T47D (cell line): ENCODE results near the gene TBC1D16.
A peak's percentile ranks its signal among the peaks of the same experiment; 100 is the strongest.

ENCODE experiments used
- DNase-seq, 2 experiments: peaks; one replicate each; pipeline versions ENCODE4 v3.0.0 to v3.0.0-alpha.2; 2011 to 2012; ENCODE audit warnings: low read depth in 1 of 2, low spot score in 1 of 2
- JUND ChIP-seq: IDR thresholded peaks from 2 replicates; pipeline ENCODE4 v1.6.1; 2012; ENCODE audit warnings: low read depth
- in situ Hi-C: cut with HindIII; loops from 2 replicates; pipeline ENCODE4 v1.10.0; 2016; ENCODE audit warnings: low sequenced_read_pairs, low pct_unique_long_range_greater_than_20kb

The TBC1D16 gene

DNA sequence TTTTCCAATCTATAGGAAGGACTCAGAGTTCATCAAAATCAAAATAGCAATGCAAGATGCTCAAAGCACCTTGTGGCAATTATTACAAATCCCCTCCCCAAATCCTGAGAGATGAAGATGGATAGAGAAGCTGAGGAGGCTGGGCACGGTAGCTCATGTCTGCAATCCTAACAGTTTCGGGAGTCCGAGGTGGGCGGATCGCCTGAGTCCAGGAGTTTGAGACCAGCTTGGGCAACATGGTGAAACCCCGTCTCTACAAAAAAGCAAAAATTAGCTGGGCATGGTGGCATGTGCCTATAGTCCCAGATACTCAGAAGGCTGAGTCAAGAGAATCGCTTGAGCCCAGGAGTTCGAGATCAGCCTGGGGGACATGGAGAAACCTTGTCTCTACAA lies 8.6 kb downstream of the TBC1D16 start:
- in situ Hi-C loops: no loop called here
- no peak for DNase-seq
- TF ChIP-seq JUND: no peak

DNA sequence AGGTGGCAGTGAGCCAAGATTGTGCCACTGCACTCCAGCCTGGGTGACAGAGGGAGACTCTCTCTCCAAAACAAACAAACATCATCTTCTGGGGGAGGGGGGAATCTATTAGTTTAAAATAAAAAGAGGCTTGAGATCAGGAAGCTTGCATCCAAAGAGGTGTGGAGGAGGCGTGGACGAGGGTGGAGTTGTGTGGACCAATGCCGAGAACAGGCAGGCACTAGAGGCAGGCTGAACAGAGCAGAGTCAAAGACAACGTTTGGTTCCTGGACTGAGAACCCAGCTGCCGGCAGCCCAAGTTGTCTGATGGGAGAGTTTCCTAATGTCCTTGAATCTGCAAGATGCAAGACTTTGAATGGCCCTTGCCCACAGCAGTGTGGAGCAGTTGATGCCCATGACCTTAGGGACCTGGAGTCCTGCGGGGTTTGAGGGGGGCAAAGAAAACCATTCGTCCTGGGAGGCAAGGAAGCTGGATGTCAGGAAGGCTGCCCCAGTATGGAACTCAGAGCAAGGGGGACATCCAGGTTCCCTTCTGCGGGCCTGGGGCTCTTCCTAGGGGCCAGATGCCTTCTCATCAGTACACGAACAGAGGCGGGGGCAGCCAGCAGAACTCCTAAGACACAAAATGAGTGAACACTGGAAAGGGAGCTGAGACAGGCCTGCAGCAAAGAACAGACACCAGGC lies 9.2 kb downstream of the TBC1D16 start:
- peak in 1 of 2 experiments; percentile 67 for DNase-seq
- no peak for TF ChIP-seq JUND
- in situ Hi-C loops: no loop called here

DNA sequence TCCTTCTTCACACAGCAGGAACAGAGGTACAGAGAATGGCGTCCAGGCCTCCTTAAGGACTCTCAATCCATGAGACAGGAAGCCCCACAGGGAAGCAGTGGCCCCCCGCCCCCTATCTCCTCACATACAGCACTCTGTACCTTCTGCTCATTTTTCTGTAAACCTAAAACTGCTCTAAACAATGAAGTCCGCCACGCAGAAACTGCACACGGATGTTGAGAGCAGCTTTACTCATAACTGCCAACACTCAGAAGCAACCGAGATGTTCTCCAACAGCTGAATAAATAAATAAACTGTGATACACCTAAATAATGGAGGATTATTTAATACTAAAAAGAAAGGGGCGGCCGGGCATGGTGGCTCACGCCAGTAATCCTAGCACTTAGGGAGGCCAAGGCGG lies 9.9 kb downstream of the TBC1D16 start:
- DNase-seq: no peak
- TF ChIP-seq JUND: no peak
- in situ Hi-C loops: no loop called here

DNA sequence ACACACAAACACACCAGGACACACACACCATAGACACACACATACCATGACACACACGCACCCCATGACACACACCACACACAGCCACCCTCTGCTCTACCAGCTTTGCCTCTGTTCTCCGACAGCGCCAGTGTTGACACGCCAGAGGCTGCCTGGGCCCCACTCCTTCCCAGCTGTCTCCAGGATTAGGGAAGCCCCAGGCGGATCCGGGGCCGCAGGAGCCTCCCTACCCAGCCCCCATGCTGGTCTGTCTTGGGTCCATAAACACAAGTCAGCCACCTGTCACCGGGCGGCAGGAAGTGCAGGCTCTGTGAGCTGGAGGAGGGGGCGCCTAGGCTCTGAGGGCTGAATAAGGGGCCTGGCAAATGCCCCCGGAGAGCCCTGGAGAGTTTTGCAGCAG lies 10.5 kb downstream of the TBC1D16 start:
- no peak for TF ChIP-seq JUND
- in situ Hi-C loops: no loop called here
- DNase-seq: no peak

DNA sequence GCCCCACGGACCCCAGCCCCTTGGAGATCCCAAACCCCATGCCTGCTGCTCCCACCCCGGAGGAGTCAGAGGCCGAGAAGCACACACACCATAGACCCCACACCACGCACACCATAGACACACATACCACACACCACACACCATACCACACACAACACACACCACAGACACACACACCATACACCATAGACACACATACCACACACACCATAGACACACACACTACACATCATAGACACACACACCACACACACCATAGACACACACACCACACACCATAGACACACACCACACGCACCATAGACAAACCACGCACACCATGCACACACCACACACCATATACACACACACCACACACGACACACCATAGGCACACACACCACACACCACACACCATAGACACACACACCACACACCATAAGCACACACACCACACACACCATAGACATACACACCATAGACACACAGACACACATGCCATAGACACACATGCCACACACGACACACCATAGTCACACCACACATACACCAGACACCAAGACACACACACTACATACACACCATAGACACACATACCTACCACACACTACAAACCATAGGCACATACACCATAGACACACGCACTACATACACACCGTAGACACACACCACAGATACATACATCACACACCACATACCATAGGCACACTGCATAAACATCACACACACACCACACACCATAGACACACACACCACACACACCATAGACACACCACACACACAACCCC lies 11.3 kb downstream of the TBC1D16 start:
- TF ChIP-seq JUND: no peak
- in situ Hi-C loops: no loop called here
- no peak for DNase-seq

DNA sequence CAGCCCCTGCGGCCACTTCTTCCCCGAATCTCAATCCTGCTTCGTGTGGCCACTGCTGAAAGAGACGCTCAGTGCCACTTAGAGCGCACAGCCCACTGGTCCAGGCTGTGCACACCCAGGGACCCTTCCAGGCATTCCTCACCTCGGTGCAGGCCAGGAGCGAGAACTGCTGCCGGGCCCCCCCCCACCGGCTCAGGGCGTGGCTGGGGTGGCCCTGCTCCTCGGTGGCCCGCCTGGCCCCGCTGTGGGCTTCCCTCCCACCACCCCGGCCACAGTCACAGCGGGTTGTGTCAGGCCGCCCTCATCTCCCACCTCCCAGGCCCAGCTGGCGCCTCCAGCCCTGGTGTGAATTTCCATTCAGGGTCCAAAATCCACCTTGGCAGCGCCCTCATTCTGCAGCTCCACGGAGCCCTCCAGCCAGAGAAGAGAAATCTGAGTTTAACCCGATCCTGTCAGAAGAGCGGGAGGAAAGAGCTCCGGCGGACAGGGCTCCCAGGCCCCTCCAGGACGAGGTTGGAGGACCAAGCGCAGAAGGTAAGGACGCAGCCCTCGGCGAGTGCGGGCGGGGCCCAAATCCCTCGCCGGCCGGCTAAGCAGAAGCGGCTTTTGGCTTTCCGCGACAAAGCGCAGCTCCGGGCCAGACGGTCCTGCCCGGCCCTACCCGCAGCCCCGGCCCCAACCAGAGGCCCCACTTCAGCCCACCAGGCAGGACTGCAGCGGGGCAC lies 12.0 kb downstream of the TBC1D16 start:
- TF ChIP-seq JUND: no peak
- DNase-seq: no peak
- in situ Hi-C loops: no loop called here

DNA sequence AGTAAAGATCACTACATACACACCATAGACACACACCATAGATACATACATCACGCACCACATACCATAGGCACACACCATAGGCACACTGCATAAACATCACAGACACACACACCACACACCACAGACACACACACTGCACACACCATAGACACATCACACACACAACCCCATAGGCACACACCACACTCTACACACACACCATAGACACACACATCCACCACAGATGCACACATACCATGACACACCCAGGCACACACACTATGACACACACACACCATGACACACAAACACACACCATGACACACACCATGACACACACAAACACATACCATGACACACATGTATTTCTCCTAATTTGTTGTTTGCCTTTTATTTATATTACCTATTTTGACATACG lies 14.1 kb downstream of the TBC1D16 start:
- no peak for DNase-seq
- in situ Hi-C loops: no loop called here
- no peak for TF ChIP-seq JUND

DNA sequence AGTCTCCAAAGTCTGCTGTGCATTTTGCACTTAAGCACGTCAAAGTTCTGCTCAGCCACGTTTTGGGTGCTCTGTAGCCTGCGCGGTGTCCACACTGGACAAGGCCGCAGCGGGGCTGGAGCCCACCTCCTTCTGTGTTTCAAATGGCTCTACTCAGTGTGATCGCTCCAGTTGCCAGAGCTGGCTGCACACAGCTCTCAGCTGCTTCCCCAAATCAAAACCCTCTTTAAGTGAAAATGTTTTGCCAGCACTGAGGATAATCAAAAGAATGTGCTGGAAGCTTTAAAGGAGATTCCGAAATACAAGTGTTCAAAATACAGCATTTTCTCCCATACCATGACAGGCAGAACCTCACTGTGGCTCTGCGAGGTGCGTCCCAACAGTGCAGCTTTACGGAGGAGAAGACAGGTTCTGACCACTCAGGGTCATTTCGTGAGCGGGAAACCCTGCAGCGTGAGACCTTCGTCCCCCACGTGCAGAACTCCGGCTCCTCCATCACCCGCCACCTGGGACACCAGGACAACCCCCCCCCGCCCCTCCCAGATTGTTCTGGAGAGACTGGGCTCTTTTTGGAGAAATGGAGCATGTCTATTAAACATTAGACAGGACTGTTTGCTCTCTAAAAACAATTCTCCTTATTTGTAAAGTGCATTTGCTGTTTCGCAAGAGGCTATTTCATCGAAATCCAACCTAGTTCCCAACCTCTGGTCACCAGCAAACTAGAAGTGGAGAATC lies 16.6 kb downstream of the TBC1D16 start:
- in situ Hi-C loops: no loop called here
- TF ChIP-seq JUND: no peak
- DNase-seq: no peak

DNA sequence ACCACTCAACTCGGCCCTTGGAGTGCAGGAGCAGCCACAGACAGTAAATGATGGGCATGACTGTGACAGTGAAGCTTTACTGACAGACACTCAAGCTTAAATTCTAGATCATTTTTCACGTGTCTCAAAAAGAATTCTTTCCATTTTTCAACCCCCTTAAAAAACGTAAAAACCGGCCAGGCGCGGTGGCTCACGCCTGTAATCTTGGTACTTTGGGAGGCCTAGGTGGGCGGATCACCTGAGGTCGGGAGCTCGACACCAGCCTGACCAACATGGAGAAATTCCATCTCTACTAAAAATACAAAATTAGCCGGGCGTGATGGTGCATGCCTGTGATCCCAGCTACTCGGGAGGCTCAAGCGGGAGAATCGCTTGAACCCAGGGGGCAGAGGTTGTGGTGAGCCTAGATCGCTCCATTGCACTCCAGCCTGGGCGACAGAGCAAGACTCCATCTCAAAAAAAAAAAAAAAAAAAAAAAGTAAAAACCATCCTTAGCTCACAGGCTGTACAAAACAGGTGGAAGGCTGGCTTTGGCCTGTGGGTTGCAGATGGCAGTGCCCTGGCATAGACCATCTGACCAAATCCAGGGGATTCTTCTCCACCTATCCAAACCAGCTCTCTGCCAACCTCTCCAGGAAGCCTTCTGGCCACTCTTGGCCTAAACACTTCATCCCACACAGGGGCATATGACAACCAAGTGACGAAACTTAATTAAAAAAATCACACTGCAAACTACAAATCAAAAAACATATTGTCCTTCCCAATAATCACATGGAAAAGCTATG lies 18.3 kb downstream of the TBC1D16 start:
- no peak for DNase-seq
- in situ Hi-C loops: no loop called here
- TF ChIP-seq JUND: no peak

DNA sequence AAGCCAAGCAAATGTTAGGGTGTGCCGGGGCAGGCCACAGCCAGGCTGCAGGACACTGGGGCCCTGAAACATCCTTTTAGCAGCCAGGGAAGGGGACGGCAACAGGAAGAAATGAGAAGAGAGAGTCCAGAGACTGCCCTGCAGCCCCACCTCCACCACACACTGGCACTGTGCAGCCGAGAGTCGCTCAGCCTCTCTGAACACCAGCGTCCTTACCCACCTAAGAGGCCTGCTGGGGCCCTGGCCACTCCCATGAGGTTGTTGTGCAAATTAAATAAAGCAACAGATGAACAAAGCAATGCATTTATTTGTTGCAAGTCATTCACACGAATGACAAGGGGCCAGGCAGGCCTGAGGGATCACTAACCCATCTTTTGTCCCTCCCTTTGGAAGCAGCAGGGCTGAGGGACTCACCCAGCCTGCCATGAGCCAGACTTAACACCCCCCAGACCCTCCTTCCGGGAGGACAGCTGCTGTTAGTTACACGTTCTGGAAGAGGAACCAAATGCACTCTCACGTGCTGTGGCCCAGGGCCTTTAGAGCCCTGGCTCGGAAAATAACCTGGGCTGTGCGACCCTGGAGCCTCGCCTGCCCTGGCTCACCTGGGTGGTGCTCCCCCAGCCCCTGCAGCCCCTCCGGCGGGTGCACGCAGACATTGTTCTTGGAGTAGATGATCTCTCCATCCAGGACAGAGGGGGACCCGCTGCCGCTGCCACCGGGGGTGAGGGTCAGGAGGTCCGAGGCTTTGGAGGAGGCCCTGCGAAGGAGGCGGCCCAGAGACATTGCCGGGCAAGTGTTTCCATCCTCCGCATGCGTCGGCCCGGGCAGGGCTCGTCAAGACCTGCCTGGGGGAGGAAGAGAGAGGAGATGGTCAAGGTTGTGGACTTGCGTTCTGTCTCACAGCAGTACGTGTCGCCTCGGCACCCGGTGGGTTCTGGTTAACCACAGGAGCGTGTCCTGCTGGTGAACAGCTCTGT lies 22.6 kb downstream of the TBC1D16 start:
- DNase-seq: no peak
- in situ Hi-C loops: no loop called here
- TF ChIP-seq JUND: no peak

DNA sequence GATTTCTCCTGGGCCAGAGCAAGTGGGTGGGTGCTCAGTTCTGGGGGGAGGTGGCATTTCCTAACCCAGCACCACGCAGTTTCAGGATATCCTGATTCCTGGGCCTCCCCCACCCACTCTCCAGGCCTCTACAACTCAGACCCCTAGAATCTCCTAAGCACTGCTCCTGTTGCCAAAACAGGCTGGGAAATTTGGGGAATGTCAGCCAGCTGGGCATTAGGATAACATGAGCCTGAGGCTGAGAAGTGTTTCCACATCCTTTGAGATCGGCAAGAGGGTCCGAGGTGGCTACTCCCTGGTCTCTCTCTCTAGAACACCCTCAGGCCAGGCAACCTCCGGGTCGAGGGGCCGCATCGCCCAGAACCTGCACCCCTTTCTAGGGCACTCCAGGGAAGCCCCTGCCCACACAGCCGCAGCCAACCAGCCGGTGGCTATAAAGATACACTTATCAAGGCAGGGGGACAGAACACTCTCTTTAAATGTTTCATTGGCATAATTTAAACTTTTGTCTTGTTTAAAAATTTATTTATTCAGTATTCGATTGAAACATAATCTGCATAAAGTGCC lies 23.6 kb downstream of the TBC1D16 start:
- DNase-seq: no peak
- no peak for TF ChIP-seq JUND
- in situ Hi-C loops: no loop called here
